Keratinocyte (primary cell): ENCODE results near the gene CXADR. TPM values are rescaled to one million over a fixed set of nuclear protein-coding genes. Genes with fewer than 3 reads are reported as not detected.

Source experiments
- DNase-seq: peaks from one replicate; pipeline ENCODE4 v3.0.0-alpha.2; 2011; ENCODE audit warnings: low read depth, missing footprints, low spot score
- FAIRE-seq: peaks from 2 replicates; lab custom pipeline; 2011; peaks lifted over from hg19 to GRCh38; lab: Jason Lieb, UNC
- H2AFZ ChIP-seq: 2 replicates; pipeline ENCODE4 v1.6.0; 2012; ENCODE audit warnings: low read length, control low read depth, inconsistent platforms; ENCODE audit not compliant: control insufficient read depth
- H3K27ac ChIP-seq: 2 replicates; pipeline ENCODE4 v1.5.1; 2011; ENCODE audit warnings: low read length; ENCODE audit not compliant: control insufficient read depth, insufficient read depth
- H3K27me3 ChIP-seq: 3 replicates; pipeline ENCODE4 v1.6.0; 2011; ENCODE audit warnings: low read length; ENCODE audit not compliant: control insufficient read depth, insufficient read depth; ENCODE audit errors: extremely low read depth
- H3K36me3 ChIP-seq, 2 experiments: 2 replicates in 1 of 2; 3 replicates in 1 of 2; pipeline ENCODE4 v1.5.1; 2011; ENCODE audit warnings: low read length in 2 of 2, mild to moderate bottlenecking in 1 of 2; ENCODE audit not compliant: control insufficient read depth in 2 of 2, insufficient read depth in 2 of 2; ENCODE audit errors: extremely low read depth in 1 of 2
- H3K4me1 ChIP-seq: 3 replicates; pipeline ENCODE4 v1.5.1; 2011; ENCODE audit warnings: low read length; ENCODE audit not compliant: control insufficient read depth, insufficient read depth; ENCODE audit errors: extremely low read depth
- H3K4me2 ChIP-seq: 3 replicates; pipeline ENCODE4 v1.6.0; 2011; ENCODE audit warnings: low read depth, low read length; ENCODE audit not compliant: control insufficient read depth, insufficient read depth; ENCODE audit errors: extremely low read depth
- H3K4me3 ChIP-seq, 3 experiments: fragments of 200-600 bp in 1 of 3; sonication (generic) in 1 of 3; 2 replicates in 2 of 3; 3 replicates in 1 of 3; pipeline ENCODE4 v1.5.1; 2011 to 2016; ENCODE audit warnings: low read length in 3 of 3, mild to moderate bottlenecking in 3 of 3, control low read depth in 2 of 3, inconsistent platforms in 1 of 3, low read depth in 1 of 3, mixed read lengths in 1 of 3, mixed run types in 1 of 3, moderate library complexity in 1 of 3; ENCODE audit not compliant: control insufficient read depth in 2 of 3, insufficient read depth in 2 of 3; ENCODE audit errors: extremely low read depth in 1 of 3
- H3K79me2 ChIP-seq: 2 replicates; pipeline ENCODE4 v1.6.0; 2012; ENCODE audit warnings: low read length; ENCODE audit not compliant: control insufficient read depth, insufficient read depth
- H3K9ac ChIP-seq: 3 replicates; pipeline ENCODE4 v1.6.0; 2011; ENCODE audit warnings: low read length; ENCODE audit not compliant: control insufficient read depth, insufficient read depth; ENCODE audit errors: extremely low read depth
- H3K9me1 ChIP-seq: 3 replicates; pipeline ENCODE4 v1.6.0; 2011; ENCODE audit warnings: low read length; ENCODE audit not compliant: control insufficient read depth, insufficient read depth; ENCODE audit errors: extremely low read depth
- H3K9me3 ChIP-seq: 2 replicates; pipeline ENCODE4 v1.5.1; 2012; ENCODE audit warnings: low read depth, low read length; ENCODE audit not compliant: control insufficient read depth
- H4K20me1 ChIP-seq: 3 replicates; pipeline ENCODE4 v1.6.0; 2011; ENCODE audit warnings: low read length; ENCODE audit not compliant: control insufficient read depth, insufficient read depth; ENCODE audit errors: extremely low read depth
- CTCF ChIP-seq, 3 experiments: IDR thresholded peaks in 1 of 3; conservative IDR thresholded peaks in 1 of 3; optimal IDR thresholded peaks in 1 of 3; 2 replicates in 2 of 3; 3 replicates in 1 of 3; pipeline versions ENCODE3 to v1.5.1; 2011; ENCODE audit warnings: low read length in 3 of 3, mild to moderate bottlenecking in 3 of 3, moderate library complexity in 2 of 3, control low read depth in 1 of 3, inconsistent platforms in 1 of 3; ENCODE audit not compliant: insufficient read depth in 2 of 3; ENCODE audit errors: extremely low read depth in 1 of 3
- EZH2 ChIP-seq: IDR thresholded peaks from one replicate; pipeline ENCODE4 v1.6.1; 2012; ENCODE audit warnings: inconsistent platforms, mild to moderate bottlenecking, low read length, moderate library complexity
- dilution Hi-C: fragments of 300-500 bp; cut with MboI; formaldehyde crosslinking; loops from one replicate; pipeline ENCODE4 v1.7.0; 2020; ENCODE audit warnings: low sequenced_read_pairs; ENCODE audit not compliant: extremely low pct_ligation_motif_present
- polyA plus RNA-seq, 5 experiments: library from polyadenylated mRNA; depleted of rRNA in 3 of 5; stranded (reverse) in 3 of 5; stranded (forward) in 1 of 5; unstranded in 1 of 5; fragments of >200 nt; gene quantifications; 1 replicate in 1 of 5; 2 replicates in 3 of 5; 3 replicates in 1 of 5; pipeline versions ENCODE4 v1.2.1 to v1.2.3, GENCODE V29; 2011 to 2012; ENCODE audit warnings: missing spikeins in 2 of 5, low read depth in 1 of 5, low replicate concordance in 1 of 5

The CXADR gene
- polyA plus RNA-seq, 1 donor (not counting 4 experiments of a cell fraction or from before 2014, with no cell fraction given): 37.3 TPM

- no peak overlapping the region for H3K4me3 ChIP-seq
- H4K20me1 ChIP-seq: no peaks in the 10 kb centered on the region
- FAIRE-seq (no peak), DNase-seq (no peak)
- dilution Hi-C loops: no loop called here
- peaks cover 11 to 38% of the 10 kb centered on the region in 2 experiments for H3K36me3 ChIP-seq
- H3K27me3 ChIP-seq: no peaks in the 10 kb centered on the region
- no peak overlapping the region for H2AFZ ChIP-seq
- H3K9ac ChIP-seq: no peak overlapping the region
- peaks cover 40% of the 10 kb centered on the region for H3K79me2 ChIP-seq
- H3K9me3 ChIP-seq: no peaks in the 10 kb centered on the region
- no peak for TF ChIP-seq EZH2
- TF ChIP-seq CTCF (optimal IDR thresholded peaks at IDR 0.05 in 1 of 3, IDR thresholded peaks at IDR 0.05 in 1 of 3, conservative IDR thresholded peaks at IDR 0.05 in 1 of 3; ENCODE audit: extremely low read depth in 1 of 3, insufficient read depth in 2 of 3, low read length in 3 of 3): no peak
- H3K27ac ChIP-seq: no peak overlapping the region
- no peaks in the 10 kb centered on the region for H3K9me1 ChIP-seq
- peaks cover 10% of the 10 kb centered on the region for H3K4me1 ChIP-seq
- H3K4me2 ChIP-seq: no peak overlapping the region
Observed at GRCh38 chr21:17602874-17603273, 90.0 kb downstream of the CXADR start.

- dilution Hi-C loops: no loop called here
- no peak overlapping the region for H2AFZ ChIP-seq
- no peak for DNase-seq
Observed at GRCh38 chr21:17607684-17608083, 94.8 kb downstream of the CXADR start.

More at GRCh38 chr21:17607684-17608083, 94.8 kb downstream of the CXADR start:
- Histone ChIP-seq H3K9me3 (no peaks in the 10 kb centered on the region), H3K27ac (peak overlapping the region; percentile 74), H3K4me1 (peaks cover 32% of the 10 kb centered on the region), H3K4me3 (peak overlapping the region in 2 of 3 experiments; percentile 1 to 5), H3K27me3 (no peaks in the 10 kb centered on the region), H3K36me3 (peaks cover 4 to 19% of the 10 kb centered on the region in 2 experiments), H3K9ac (peak overlapping the region; percentile 53), H4K20me1 (no peaks in the 10 kb centered on the region), H3K9me1 (no peaks in the 10 kb centered on the region), H3K4me2 (peak overlapping the region; percentile 29), H3K79me2 (peaks cover 72% of the 10 kb centered on the region)
- FAIRE-seq: peak; percentile 55
- TF ChIP-seq CTCF (optimal IDR thresholded peaks at IDR 0.05 in 1 of 3, IDR thresholded peaks at IDR 0.05 in 1 of 3, conservative IDR thresholded peaks at IDR 0.05 in 1 of 3; ENCODE audit: extremely low read depth in 1 of 3, insufficient read depth in 2 of 3, low read length in 3 of 3) (no peak), EZH2 (no peak)
